C4-2B (cell line): Measurements from ENCODE around the gene CYP2D6.
"Not testable (repeated sequence)": the region's sequence is repeated elsewhere in the genome, so short reads cannot be mapped to it uniquely, and the experiment has no call there.

Experiments
- H3K27ac ChIP-seq: fragments of 450-650 bp; 2 replicates; pipeline ENCODE4 v1.5.1; 2017
- ZFX ChIP-seq: fragments of 450-650 bp; IDR thresholded peaks from 2 replicates; pipeline ENCODE4 v1.6.1; 2017
- TF ChIP-seq, protein P1 (sequence below): fragments of 450-650 bp; conservative IDR thresholded peaks from 2 replicates; pipeline ENCODE4 v1.5.1; 2017; ENCODE audit warnings: mild to moderate bottlenecking

CYP2D6 gene

DNA sequence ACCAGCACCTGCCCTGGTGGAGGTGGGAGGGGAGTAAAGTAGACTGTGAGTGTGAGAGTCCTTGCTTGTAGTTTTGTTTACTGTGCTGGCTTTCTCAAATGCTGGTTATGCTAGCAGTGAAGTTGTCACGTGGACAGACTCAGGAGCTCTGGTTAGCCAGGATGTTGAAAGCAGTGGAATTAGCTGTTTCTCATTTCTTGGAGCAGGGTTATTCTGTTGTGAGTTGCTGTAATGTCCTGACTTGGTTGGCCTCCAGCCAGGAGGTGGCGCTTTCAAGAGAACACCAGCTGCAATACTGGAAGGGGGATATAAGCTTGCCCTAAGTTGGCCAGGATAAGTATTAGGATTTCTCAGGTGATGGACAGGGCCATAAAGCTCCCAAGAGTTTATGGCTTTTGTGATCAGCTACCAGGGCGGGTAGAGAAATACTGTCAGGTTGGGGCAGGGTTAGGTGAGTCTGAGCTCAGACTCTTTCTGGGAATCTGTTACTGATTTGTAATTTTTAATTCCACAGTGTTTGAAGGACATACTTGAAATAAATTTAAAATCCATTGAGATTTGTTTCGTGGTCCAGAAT lies 13.7 kb downstream of the CYP2D6 start:
- TF ChIP-seq, protein P1, sequence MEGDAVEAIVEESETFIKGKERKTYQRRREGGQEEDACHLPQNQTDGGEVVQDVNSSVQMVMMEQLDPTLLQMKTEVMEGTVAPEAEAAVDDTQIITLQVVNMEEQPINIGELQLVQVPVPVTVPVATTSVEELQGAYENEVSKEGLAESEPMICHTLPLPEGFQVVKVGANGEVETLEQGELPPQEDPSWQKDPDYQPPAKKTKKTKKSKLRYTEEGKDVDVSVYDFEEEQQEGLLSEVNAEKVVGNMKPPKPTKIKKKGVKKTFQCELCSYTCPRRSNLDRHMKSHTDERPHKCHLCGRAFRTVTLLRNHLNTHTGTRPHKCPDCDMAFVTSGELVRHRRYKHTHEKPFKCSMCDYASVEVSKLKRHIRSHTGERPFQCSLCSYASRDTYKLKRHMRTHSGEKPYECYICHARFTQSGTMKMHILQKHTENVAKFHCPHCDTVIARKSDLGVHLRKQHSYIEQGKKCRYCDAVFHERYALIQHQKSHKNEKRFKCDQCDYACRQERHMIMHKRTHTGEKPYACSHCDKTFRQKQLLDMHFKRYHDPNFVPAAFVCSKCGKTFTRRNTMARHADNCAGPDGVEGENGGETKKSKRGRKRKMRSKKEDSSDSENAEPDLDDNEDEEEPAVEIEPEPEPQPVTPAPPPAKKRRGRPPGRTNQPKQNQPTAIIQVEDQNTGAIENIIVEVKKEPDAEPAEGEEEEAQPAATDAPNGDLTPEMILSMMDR, result no peak
- no peak overlapping the region for H3K27ac ChIP-seq

DNA sequence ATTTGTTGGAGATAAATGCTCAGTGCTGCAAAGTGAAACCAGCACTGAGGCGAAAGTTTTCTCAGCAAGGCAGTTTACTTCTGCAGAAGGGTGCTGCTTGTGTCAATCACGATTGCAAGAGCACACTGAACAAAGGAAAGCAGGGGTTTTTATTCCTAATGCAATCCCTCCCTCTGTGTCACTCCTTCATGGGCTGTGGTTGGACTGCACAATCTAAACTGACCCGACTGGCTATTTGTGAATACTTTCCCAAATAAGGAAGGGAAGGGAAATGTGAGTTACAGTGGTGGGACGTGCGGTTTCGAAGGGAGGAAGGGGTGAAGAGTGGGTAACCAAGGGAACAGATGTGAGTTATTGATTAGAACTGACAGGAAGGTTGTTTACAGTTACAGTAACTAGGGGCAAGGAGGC lies 15.2 kb downstream of the CYP2D6 start:
- not testable (repeated sequence) for H3K27ac ChIP-seq

DNA sequence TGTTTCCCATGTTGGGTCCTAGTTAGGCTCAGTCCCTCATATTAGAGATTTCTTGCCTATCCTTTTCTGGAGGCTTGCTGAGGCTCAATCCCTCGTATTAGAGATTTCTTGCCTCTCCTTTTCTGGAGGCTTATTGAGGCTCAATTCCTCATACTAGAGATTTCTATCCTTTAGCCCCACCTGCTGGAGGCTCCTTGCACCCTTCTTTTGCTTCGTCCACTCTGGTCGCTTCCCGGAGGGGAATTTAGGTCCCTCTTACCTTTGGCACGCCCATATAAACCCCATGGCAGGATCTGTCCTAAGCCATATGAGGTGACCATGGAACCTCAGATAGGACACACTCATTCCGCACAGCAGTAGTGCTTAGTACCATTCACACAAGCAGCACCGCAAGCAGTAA lies 15.9 kb downstream of the CYP2D6 start:
- no peak for TF ChIP-seq ZFX
- TF ChIP-seq, protein P1, result peak; percentile 33
- H3K27ac ChIP-seq, result no peak overlapping the region

DNA sequence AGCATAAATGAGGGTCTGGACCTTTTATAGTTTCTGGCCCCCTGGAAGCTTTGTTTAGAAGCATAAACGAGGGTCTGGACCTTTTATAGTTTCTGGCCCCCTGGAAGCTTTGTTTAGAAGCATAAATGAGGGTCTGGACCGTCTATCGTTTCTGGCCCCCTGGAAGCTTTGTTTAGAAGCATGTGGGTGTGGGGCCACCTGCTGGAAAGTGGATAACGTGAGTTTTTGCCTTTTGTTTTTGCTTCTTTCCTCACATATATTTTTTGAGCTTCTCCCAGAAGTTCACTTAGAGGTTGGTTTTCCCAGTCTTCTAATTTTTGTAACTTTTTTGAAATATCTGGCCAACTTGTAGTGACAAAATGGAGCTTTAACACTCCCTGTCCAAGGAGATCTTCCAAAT lies 17.8 kb downstream of the CYP2D6 start:
- TF ChIP-seq, protein P1, result peak; percentile 17

DNA sequence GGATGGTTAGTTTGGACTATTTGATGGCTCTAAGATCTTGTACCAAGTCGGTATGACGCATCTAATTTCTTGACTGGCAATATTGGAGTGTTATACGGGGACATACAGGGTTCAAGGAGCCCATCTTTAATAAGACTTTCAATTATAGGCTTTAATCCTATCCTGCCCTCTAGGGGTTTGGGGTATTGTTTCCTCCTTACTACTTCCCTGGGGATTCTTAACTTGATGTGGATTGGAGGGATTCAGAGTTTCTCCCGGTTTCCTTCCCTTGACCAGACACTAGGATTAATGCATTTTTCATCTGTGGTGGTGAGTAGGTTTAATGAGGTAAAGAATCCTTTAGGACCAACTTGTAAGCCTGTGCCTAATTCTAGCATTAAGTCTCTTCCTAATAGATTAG lies 18.8 kb downstream of the CYP2D6 start:
- no peak overlapping the region for H3K27ac ChIP-seq
- no peak for TF ChIP-seq ZFX
- TF ChIP-seq, protein P1, result no peak

More for the DNA sequence above, 17.8 kb downstream of the CYP2D6 start:
- H3K27ac ChIP-seq, result not testable (repeated sequence)

DNA sequence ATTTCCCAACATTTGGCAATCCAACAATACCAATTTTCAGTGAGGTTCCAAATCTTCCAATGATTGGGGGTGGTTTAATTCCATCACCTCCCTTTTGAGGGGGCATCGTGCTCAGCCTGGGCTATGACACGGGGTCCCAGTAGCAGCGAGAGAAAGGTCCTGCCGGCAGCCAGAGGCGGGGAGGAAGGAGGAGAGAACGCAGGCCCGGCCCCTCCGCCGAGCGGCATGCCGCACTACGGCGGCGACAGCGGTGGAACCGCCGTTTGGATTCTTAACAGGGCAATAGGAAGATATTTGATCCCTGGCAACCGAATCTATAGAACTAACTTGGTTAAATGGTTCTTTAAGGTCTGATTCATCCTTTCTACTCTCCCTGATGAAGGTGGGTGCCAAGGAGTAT lies 21.8 kb downstream of the CYP2D6 start:
- TF ChIP-seq, protein P1, result no peak
- no peak for TF ChIP-seq ZFX

DNA sequence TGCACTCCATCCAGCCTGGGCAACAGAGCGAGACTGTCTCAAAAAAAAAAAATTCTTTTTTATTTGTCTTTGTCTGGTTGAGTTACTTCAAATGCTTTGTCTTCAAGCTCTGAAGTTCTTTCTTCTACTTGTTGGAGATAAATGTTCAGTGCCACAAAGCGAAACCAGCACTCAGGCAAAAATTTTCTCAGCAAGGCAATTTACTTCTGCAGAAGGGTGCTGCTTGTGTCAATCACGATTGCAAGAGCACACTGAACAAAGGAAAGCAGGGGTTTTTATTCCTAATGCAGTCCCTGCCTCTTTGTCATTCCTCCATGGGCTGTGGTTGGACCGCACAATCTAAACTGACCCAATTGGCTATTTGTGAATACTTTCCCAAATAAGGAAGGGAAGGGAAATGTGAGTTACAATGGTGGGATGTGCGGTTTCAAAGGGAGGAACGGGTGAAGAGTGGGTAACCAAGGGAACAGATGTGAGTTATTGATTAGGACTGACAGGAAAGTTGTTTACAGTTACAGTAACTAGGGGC lies 26.2 kb downstream of the CYP2D6 start:
- H3K27ac ChIP-seq, result not testable (repeated sequence)

More for the DNA sequence above, 21.8 kb downstream of the CYP2D6 start:
- no peak overlapping the region for H3K27ac ChIP-seq

DNA sequence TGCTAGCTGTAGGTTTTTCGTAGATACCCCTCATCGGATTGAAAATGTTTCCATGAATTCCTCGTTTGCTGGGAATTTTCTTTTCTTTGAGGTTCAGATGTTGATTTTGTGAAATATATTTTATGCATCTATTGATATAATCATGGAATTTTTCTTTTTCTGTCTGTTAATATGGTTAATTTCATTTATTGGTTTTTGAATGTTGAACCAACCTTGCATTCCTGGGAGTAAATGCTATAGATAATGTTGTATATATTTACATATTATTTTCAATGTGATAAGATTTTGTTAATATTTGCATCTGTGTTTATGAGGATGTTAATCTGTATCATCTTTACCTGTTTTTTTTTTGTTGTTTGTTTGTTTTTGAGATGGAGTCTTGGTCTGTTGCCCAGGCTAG lies 29.4 kb downstream of the CYP2D6 start:
- H3K27ac ChIP-seq, result no peak overlapping the region
- no peak for TF ChIP-seq ZFX
- TF ChIP-seq, protein P1, result no peak
